Retinal pigment epithelial cell (primary cell): ENCODE data around the gene RASD2.

Source experiments
- DNase-seq: peaks from one replicate; pipeline ENCODE4 v3.0.0-alpha.2; 2010; ENCODE audit warnings: low read depth
- H3K4me3 ChIP-seq: 2 replicates; pipeline ENCODE4 v1.5.1; 2011; ENCODE audit warnings: mild to moderate bottlenecking, low read length, control low read depth, moderate library complexity
- TF ChIP-seq, protein P1 (sequence below): conservative IDR thresholded peaks from 2 replicates; pipeline ENCODE4 v1.5.1; 2011; ENCODE audit warnings: low read depth, low read length, control low read depth, inconsistent platforms

Gene RASD2

DNA sequence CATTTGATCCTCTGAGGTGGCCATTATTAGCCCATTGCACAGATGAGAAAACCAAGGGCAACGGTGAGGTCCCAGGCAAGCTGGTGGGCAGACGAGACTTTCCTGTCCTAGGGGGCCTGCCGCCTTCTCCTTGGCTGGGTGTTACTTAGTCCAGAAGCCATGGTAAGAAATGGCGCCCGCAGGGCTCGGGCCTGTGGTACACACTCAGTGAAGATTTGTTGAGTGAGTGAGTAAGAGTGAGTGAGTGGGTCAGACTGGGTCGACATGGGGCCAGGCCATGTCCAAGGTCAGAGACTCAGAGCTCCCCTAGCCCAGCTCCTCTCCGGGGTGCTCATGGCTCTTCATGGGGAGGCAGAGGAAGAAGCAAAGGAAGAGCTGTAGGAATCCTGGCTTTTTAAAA, 36.0 kb downstream of the RASD2 start:
- DNase-seq = no peak
- no peak overlapping the region for H3K4me3 ChIP-seq
- TF ChIP-seq, protein P1, sequence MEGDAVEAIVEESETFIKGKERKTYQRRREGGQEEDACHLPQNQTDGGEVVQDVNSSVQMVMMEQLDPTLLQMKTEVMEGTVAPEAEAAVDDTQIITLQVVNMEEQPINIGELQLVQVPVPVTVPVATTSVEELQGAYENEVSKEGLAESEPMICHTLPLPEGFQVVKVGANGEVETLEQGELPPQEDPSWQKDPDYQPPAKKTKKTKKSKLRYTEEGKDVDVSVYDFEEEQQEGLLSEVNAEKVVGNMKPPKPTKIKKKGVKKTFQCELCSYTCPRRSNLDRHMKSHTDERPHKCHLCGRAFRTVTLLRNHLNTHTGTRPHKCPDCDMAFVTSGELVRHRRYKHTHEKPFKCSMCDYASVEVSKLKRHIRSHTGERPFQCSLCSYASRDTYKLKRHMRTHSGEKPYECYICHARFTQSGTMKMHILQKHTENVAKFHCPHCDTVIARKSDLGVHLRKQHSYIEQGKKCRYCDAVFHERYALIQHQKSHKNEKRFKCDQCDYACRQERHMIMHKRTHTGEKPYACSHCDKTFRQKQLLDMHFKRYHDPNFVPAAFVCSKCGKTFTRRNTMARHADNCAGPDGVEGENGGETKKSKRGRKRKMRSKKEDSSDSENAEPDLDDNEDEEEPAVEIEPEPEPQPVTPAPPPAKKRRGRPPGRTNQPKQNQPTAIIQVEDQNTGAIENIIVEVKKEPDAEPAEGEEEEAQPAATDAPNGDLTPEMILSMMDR = no peak

DNA sequence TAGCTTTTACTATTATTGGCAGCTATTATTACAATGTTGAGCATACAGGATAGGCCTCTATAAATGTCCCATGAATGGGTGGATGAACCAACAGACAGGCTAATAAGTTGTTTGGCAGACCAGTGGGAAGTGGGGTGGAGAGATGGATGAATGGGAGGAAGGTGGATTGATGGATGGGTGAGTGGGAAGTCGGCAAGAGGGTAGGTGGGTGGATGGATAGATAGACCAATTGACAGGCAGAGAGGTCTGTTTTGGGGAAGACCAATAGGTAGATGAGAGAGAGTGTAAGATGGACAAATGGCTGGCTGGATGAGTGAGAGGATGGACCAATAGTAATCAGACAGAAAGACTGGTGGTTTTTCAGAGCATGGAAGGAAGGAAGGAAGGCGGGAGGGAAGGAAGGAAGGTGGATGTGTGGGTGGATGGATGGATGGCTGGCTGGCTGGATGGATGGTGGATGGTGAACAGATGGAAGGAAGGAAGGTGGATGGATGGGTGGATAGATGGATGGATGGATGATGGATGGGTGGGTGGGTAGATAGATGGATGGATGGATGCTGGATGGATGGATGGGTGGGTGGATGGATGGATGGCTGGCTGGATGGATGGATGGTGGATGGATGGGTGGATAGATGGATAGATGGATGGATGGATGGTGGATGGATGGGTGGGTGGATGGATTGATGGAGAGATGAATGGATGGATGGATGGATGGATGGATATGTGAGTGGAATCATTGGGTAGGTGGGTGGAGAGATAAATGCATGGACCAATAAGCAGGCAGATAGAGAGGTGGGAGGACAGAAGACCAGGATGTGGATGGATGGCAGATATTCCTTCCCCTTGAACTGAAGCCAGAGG, 37.4 kb downstream of the RASD2 start:
- TF ChIP-seq, protein P1 = no peak
- no peak for DNase-seq
- no peak overlapping the region for H3K4me3 ChIP-seq

DNA sequence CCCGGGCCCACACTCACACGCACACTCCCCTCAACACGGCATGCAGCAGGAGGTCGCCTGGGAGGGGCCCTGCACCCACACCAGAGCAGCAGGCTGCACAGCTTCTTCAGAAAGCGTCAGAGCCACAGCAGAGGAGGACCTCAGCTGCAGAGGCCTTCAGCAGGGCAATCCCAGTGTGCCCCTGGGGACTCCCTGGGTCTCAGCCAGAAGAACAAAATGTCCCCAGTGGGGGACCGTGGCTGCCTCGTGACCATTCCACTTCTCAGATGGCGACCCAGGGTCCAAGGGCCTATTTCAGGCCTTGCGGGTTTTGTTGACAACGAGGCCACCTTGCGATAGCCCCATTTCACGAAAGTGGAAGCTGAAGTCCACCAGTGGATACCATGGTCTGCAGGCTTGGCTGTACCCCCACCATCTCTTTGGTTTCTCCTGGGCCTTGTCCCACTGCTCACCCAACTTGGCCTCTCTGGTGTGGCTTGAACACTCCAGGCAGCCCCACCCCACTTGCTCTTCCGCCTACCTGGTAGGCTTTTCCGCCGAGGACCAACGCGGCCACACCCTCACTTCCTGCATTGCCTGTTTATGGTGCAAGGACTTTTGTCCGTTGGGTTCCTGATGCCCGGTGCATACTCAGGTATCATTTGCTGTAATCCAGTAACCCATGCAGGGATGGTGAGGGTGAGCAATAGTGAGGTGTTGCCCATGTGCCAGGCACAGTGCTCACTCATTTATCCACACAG, 38.4 kb downstream of the RASD2 start:
- TF ChIP-seq, protein P1 = no peak
- no peak overlapping the region for H3K4me3 ChIP-seq
- DNase-seq = no peak

DNA sequence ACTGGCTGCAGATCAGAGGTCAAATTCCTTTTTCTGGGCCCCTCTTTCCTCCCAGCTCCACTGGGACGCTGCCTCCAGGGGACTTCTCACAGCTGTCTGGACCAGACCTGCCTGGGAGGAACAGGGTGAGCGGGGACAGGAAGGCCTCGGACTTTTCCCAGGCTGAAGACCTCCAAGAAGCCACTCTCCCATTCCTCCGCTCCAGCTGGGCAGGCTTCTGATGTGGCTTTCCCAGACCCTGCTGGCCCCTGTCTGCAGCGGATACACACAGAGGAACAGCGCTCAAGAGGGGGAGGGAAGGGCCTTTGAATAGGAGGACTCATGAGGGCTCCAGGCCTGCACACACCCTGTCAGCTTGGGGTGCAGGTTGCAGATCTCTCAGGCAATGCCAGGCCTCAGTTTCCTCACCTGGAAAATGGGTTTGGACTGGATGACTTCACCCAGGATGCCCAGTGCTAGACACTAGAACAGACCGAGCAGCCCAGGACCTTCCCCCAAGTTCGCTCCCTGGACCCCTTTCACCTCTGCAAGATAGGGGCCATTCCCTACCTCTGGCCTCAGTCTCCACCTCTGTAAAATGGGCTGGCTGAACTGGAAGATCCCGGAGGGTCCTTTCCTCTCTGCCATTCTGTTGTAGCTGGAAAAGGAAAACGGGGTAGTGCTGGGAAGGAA, 39.9 kb downstream of the RASD2 start:
- DNase-seq = no peak
- no peak overlapping the region for H3K4me3 ChIP-seq
- TF ChIP-seq, protein P1 = no peak

DNA sequence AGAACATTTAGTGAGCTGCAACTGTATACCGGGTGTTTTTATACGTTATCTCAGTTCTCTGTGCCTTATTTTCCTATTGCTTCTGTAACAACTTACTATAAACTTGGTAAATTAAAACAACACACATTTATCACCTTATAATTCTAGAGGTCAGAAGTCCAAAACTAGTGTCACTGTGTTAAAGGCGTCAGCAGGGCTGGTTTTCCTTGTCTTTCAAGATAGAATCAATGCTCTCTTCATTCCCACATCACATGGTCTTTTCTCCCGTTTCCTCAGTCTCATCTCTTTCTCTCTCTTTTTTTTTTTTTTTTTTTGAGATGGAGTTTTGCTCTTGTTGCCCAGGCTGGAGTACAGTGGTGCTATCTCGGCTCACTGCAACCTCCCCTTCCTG, 40.4 kb downstream of the RASD2 start:
- no peak for DNase-seq
- TF ChIP-seq, protein P1 = no peak
- no peak overlapping the region for H3K4me3 ChIP-seq

DNA sequence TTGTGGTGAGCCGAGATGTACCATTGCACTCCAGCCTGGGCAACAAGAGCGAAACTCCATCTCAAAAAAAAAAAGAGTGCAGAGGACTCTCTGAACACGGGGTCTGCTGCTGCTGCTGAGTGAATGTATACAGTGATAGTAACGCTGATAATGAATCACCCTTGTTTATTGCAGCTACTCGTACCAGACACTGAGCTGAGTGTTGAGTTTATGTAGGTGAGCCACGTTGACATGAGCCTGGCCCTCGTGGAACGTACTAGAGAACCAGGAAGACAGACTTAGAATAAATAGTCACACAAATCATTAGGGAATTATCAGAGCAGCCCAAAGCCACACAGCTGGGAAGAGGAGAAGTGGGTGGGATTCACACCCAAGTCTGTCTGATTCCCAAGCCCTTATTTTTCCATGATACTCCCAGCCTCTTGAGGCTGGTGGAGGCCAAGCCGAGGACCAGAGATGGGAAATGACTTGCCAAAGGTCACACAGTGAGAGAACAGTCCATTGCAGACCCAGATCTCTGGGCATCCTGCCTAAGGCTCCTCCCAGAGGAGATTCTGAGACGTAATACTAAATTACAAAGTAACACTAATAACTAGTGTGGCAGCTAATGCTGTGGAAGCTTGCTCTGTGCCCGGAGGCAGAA, 41.7 kb downstream of the RASD2 start:
- TF ChIP-seq, protein P1 = no peak
- DNase-seq = no peak
- H3K4me3 ChIP-seq = no peak overlapping the region
